Tibial nerve (tissue), 4 donors: ENCODE data around the gene OLA1.

ENCODE experiments used
- EP300 ChIP-seq, 2 donors: sonication (generic); formaldehyde crosslinking; IDR thresholded peaks; one replicate each; pipeline ENCODE4 v1.6.1; 2017; ENCODE audit warnings: antibody characterized with exemption in 2 of 2, mild to moderate bottlenecking in 1 of 2
- TF ChIP-seq, protein P1 (sequence below), 5 experiments: fragments of 200-600 bp in 3 of 5; fragments of 450-650 bp in 2 of 5; sonication (generic) in 3 of 5; IDR thresholded peaks; one replicate each; pipeline ENCODE4 v1.5.1; 2016 to 2019; ENCODE audit warnings: antibody characterized with exemption in 5 of 5, mild to moderate bottlenecking in 3 of 5, moderate library complexity in 2 of 5

DNA sequence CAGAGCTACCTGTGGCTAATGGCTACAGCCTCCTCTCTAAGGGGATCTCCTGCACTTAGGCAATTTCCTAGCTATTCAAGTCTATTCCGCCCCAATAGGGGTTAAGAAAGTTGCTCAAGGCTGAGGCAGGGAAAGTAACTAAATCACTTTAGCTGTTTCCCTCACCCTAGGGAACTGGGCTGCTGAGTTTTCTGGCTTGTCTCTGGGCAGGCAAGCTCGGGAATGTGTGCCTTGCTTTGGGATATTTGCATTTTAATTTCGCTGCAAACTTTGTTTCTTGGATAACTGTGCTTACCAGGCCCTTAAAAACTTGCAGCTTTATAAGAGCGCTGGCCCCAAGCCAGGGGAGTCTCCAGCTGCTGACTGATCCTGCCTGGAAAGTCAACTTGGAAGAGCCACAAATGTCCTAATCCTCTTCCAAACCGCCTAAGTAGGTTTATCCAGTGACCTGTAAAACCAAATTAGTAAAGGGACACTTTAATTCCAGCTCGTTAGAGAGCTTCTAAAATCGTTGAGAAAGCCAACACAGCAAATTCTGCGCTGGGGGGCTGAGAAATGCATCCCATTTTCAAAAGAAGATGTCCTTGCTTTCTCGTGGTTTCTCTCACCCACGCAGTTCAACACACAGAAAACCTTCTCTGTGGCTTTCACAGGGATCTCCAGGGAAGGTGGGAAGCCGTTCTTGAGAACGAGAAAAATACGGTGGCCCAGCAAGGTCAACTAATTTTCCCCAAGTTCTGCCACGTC is 223.6 kb downstream of the OLA1 start:
- TF ChIP-seq, protein P1, sequence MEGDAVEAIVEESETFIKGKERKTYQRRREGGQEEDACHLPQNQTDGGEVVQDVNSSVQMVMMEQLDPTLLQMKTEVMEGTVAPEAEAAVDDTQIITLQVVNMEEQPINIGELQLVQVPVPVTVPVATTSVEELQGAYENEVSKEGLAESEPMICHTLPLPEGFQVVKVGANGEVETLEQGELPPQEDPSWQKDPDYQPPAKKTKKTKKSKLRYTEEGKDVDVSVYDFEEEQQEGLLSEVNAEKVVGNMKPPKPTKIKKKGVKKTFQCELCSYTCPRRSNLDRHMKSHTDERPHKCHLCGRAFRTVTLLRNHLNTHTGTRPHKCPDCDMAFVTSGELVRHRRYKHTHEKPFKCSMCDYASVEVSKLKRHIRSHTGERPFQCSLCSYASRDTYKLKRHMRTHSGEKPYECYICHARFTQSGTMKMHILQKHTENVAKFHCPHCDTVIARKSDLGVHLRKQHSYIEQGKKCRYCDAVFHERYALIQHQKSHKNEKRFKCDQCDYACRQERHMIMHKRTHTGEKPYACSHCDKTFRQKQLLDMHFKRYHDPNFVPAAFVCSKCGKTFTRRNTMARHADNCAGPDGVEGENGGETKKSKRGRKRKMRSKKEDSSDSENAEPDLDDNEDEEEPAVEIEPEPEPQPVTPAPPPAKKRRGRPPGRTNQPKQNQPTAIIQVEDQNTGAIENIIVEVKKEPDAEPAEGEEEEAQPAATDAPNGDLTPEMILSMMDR (IDR thresholded peaks at IDR 0.05), result no peak
- no peak for TF ChIP-seq EP300 (IDR thresholded peaks at IDR 0.05)
